ENCODE data around the gene PFN1. TPM values are rescaled to one million over a fixed set of nuclear protein-coding genes. Genes with fewer than 3 reads are reported as not detected.

Gene PFN1
- total and polyA plus RNA-seq, 2 donors from 2014 or later: 496 to 614 TPM

DNA sequence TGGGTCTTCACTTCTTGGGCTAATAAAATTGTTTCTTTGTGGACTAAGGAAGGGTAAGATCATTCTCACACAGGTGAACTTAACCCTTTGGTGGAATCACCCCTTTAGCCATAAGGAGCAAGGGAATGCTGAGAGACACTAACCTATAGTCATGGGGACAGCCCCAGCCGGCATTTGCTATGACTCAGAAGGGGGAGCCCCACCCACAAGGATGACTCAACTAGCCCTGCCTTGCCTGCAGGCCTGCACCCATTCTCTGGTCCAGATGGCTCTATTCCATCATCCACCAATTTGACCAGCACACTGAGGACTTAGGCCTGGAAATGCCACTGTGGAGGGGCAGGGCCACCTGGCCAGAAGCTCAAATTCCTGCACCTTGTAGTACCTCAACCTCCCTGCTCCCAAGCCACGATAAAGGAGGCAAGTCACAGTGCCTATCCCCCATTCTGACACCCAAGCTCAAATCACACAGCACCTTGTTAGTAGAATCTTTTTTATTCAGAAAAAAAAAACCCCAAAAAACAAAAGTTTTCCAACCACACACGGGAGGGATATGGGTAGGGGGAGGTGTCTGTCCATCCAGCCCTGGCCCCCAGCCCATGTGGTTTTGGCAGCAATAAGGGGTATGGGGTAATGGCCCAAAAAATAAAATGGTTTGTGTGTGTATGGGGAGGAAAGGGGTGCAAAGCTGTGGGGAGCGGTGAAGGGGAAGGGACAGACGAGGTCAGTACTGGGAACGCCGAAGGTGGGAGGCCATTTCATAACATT, 3.0 kb downstream of the PFN1 start:
- FAIRE-seq (no peak), DNase-seq (peak in 1 of 5 donors; percentile 87)
- H3K36me3 ChIP-seq (ENCODE audit: control insufficient read depth in 2 of 3, insufficient read depth in 3 of 3, low read length in 3 of 3): peaks cover 6 to 30% (median 21%) of the 10 kb centered on the region in 3 donors
- no peak overlapping the region for H3K9ac ChIP-seq (ENCODE audit: low read length in 3 of 3)
- peaks cover 5 to 34% (median 13%) of the 10 kb centered on the region in 3 donors for H3K4me1 ChIP-seq (ENCODE audit: control insufficient read depth in 2 of 3, insufficient read depth in 2 of 3, low read depth in 1 of 3, low read length in 3 of 3)
- TF ChIP-seq, protein P1, sequence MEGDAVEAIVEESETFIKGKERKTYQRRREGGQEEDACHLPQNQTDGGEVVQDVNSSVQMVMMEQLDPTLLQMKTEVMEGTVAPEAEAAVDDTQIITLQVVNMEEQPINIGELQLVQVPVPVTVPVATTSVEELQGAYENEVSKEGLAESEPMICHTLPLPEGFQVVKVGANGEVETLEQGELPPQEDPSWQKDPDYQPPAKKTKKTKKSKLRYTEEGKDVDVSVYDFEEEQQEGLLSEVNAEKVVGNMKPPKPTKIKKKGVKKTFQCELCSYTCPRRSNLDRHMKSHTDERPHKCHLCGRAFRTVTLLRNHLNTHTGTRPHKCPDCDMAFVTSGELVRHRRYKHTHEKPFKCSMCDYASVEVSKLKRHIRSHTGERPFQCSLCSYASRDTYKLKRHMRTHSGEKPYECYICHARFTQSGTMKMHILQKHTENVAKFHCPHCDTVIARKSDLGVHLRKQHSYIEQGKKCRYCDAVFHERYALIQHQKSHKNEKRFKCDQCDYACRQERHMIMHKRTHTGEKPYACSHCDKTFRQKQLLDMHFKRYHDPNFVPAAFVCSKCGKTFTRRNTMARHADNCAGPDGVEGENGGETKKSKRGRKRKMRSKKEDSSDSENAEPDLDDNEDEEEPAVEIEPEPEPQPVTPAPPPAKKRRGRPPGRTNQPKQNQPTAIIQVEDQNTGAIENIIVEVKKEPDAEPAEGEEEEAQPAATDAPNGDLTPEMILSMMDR (IDR thresholded peaks at IDR 0.05; ENCODE audit: borderline replicate concordance, extremely low read depth, insufficient read depth): no peak
- intact Hi-C loops (cut with DNase I): no loop called here
- no peak overlapping the region for H3K4me3 ChIP-seq (ENCODE audit: low read length in 3 of 3)
- H3K9me3 ChIP-seq (ENCODE audit: control insufficient read depth in 2 of 3, insufficient read depth in 1 of 3, low read length in 3 of 3): no peaks in the 10 kb centered on the region
- H3K27ac ChIP-seq (ENCODE audit: low read depth in 2 of 2, low read length in 2 of 2): peak overlapping the region; percentile 30 to 49
- H3K27me3 ChIP-seq (ENCODE audit: control insufficient read depth, insufficient read depth, low read length): no peaks in the 10 kb centered on the region

DNA sequence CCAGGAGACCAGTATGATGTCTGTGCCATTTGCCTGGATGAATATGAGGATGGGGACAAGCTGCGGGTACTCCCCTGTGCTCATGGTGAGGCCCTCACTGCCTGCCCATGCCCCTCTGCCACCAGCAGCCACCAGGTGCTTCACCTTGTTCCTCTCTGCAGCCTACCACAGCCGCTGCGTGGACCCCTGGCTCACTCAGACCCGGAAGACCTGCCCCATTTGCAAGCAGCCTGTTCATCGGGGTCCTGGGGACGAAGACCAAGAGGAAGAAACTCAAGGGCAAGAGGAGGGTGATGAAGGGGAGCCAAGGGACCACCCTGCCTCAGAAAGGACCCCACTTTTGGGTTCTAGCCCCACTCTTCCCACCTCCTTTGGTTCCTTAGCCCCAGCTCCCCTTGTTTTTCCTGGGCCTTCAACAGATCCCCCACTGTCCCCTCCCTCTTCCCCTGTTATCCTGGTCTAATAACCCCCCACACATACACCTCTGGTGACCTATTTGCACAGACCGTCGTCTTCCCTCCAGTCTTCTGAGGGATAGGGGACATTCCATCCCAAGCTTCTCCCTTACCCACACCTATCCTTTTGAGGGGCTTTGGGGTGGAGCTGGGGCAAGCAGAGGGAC, 3.7 kb downstream of the PFN1 start:
- no peak for FAIRE-seq
- peaks cover 6 to 30% (median 21%) of the 10 kb centered on the region in 3 donors for H3K36me3 ChIP-seq (ENCODE audit: control insufficient read depth in 2 of 3, insufficient read depth in 3 of 3, low read length in 3 of 3)
- TF ChIP-seq, protein P1 (IDR thresholded peaks at IDR 0.05; ENCODE audit: borderline replicate concordance, extremely low read depth, insufficient read depth): no peak

DNA sequence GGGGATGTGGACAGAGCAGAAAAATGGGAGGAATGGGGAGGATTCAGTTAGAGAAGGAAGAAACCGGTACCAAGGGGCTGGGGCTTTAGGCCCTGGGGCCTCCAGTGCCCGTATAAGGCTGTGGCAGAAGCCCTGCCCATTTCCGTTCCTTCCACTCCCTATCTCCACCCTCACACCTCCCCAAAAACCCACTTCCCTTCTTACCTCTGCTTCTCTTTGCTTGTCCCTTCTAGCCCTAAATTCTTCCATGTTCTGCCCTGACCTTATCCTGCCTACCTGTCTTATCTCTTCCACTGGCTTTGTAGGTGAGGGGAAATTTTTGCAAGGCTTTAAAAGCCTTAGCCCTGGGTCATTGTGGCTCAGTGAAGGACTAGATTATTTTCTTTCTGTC, 4.2 kb downstream of the PFN1 start:
- Histone ChIP-seq H3K9ac (ENCODE audit: low read length in 3 of 3) (no peak overlapping the region), H3K36me3 (ENCODE audit: control insufficient read depth in 2 of 3, insufficient read depth in 3 of 3, low read length in 3 of 3) (peaks cover 6 to 30% (median 21%) of the 10 kb centered on the region in 3 donors), H3K4me3 (ENCODE audit: low read length in 3 of 3) (no peak overlapping the region), H3K27ac (ENCODE audit: low read depth in 2 of 2, low read length in 2 of 2) (no peak overlapping the region), H3K9me3 (ENCODE audit: control insufficient read depth in 2 of 3, insufficient read depth in 1 of 3, low read length in 3 of 3) (no peaks in the 10 kb centered on the region), H3K27me3 (ENCODE audit: control insufficient read depth, insufficient read depth, low read length) (no peaks in the 10 kb centered on the region), H3K4me1 (ENCODE audit: control insufficient read depth in 2 of 3, insufficient read depth in 2 of 3, low read depth in 1 of 3, low read length in 3 of 3) (peaks cover 5 to 32% (median 15%) of the 10 kb centered on the region in 3 donors)
- DNase-seq (no peak), FAIRE-seq (no peak)
- TF ChIP-seq, protein P1 (IDR thresholded peaks at IDR 0.05; ENCODE audit: borderline replicate concordance, extremely low read depth, insufficient read depth): no peak
- intact Hi-C loops (cut with DNase I): no loop called here

More for the DNA sequence above, 3.7 kb downstream of the PFN1 start:
- Histone ChIP-seq H3K9me3 (ENCODE audit: control insufficient read depth in 2 of 3, insufficient read depth in 1 of 3, low read length in 3 of 3) (no peaks in the 10 kb centered on the region), H3K27ac (ENCODE audit: low read depth in 2 of 2, low read length in 2 of 2) (peak overlapping the region; percentile 30 to 49), H3K4me1 (ENCODE audit: control insufficient read depth in 2 of 3, insufficient read depth in 2 of 3, low read depth in 1 of 3, low read length in 3 of 3) (peaks cover 5 to 31% (median 13%) of the 10 kb centered on the region in 3 donors), H3K4me3 (ENCODE audit: low read length in 3 of 3) (no peak overlapping the region), H3K9ac (ENCODE audit: low read length in 3 of 3) (no peak overlapping the region), H3K27me3 (ENCODE audit: control insufficient read depth, insufficient read depth, low read length) (no peaks in the 10 kb centered on the region)
- intact Hi-C loops (cut with DNase I): no loop called here
- DNase-seq: no peak
